Measurements from ENCODE around the gene HSPA1L.

HSPA1L gene

GRCh38 chr6:31838968-31839367 is 23.9 kb upstream of the HSPA1L start:
- TF ChIP-seq GATA2 (IDR thresholded peaks at IDR 0.05; ENCODE audit: low read depth, low read length) (no peak), GATA3 (IDR thresholded peaks at IDR 0.05; ENCODE audit: low read depth, low read length) (no peak)

- TF ChIP-seq GATA2 (IDR thresholded peaks at IDR 0.05; ENCODE audit: low read depth, low read length) (no peak), GATA3 (IDR thresholded peaks at IDR 0.05; ENCODE audit: low read depth, low read length) (no peak)
Observed at GRCh38 chr6:31837369-31838113, 22.5 kb upstream of the HSPA1L start.

GRCh38 chr6:31836474-31837368 is 21.6 kb upstream of the HSPA1L start:
- no peak for TF ChIP-seq GATA2 (IDR thresholded peaks at IDR 0.05; ENCODE audit: low read depth, low read length)
- TF ChIP-seq GATA3 (IDR thresholded peaks at IDR 0.05; ENCODE audit: low read depth, low read length): no peak

- TF ChIP-seq GATA2 (IDR thresholded peaks at IDR 0.05; ENCODE audit: low read depth, low read length): no peak
Observed at GRCh38 chr6:31836047-31836473, 21.0 kb upstream of the HSPA1L start.

- TF ChIP-seq GATA2 (IDR thresholded peaks at IDR 0.05; ENCODE audit: low read depth, low read length): no peak
- no peak for TF ChIP-seq GATA3 (IDR thresholded peaks at IDR 0.05; ENCODE audit: low read depth, low read length)
Observed at GRCh38 chr6:31834367-31835250, 19.5 kb upstream of the HSPA1L start.

- TF ChIP-seq GATA2 (IDR thresholded peaks at IDR 0.05; ENCODE audit: low read depth, low read length) (no peak), GATA3 (IDR thresholded peaks at IDR 0.05; ENCODE audit: low read depth, low read length) (no peak)
Observed at GRCh38 chr6:31831350-31832215, 16.5 kb upstream of the HSPA1L start.

- no peak for TF ChIP-seq GATA2 (IDR thresholded peaks at IDR 0.05; ENCODE audit: low read depth, low read length)
Observed at GRCh38 chr6:31830886-31831335, 15.8 kb upstream of the HSPA1L start.

- TF ChIP-seq GATA3 (IDR thresholded peaks at IDR 0.05; ENCODE audit: low read depth, low read length) (no peak), GATA2 (IDR thresholded peaks at IDR 0.05; ENCODE audit: low read depth, low read length) (no peak)
Observed at GRCh38 chr6:31829633-31830283, 14.7 kb upstream of the HSPA1L start.

GRCh38 chr6:31827286-31828079 is 12.4 kb upstream of the HSPA1L start, which contains the start of gene HSPA1B:
Gene HSPA1B, plus strand, starts transcription at chr6:31827738. Its CDS starts 213 bp downstream, at chr6:31827951.
- TF ChIP-seq GATA2 (IDR thresholded peaks at IDR 0.05; ENCODE audit: low read depth, low read length) (no peak), GATA3 (IDR thresholded peaks at IDR 0.05; ENCODE audit: low read depth, low read length) (no peak)

GRCh38 chr6:31826793-31827285 is 11.8 kb upstream of the HSPA1L start:
- TF ChIP-seq GATA3 (IDR thresholded peaks at IDR 0.05; ENCODE audit: low read depth, low read length) (no peak), GATA2 (IDR thresholded peaks at IDR 0.05; ENCODE audit: low read depth, low read length) (no peak)

GRCh38 chr6:31825553-31825952 is 10.5 kb upstream of the HSPA1L start:
- no peak for TF ChIP-seq GATA2 (IDR thresholded peaks at IDR 0.05; ENCODE audit: low read depth, low read length)
- no peak for TF ChIP-seq GATA3 (IDR thresholded peaks at IDR 0.05; ENCODE audit: low read depth, low read length)
